HepG2 (cell line): ENCODE data around the gene RPL5. TPM values are rescaled to one million over a fixed set of nuclear protein-coding genes. Genes with fewer than 3 reads are reported as not detected.

Experiments
- BRD4 ChIP-seq: sonication (generic); formaldehyde crosslinking; IDR thresholded peaks from 2 replicates; pipeline ENCODE4 v1.4.0; 2020; ENCODE audit warnings: missing genetic modification reagents
- CBX1 ChIP-seq: IDR thresholded peaks from one replicate; pipeline ENCODE4 v1.6.1; 2016; ENCODE audit warnings: antibody characterized with exemption, low read depth
- CEBPG ChIP-seq: IDR thresholded peaks from 2 replicates; pipeline ENCODE4 v1.6.1; 2016
- ESRRA ChIP-seq: sonication (generic); formaldehyde crosslinking; IDR thresholded peaks from 2 replicates; pipeline ENCODE4 v1.5.1; 2020; ENCODE audit warnings: mild to moderate bottlenecking, low read depth, missing genetic modification reagents
- MLLT10 ChIP-seq: sonication (generic); formaldehyde crosslinking; IDR thresholded peaks from 2 replicates; pipeline ENCODE4 v1.4.0; 2020; ENCODE audit warnings: missing genetic modification reagents
- MZF1 ChIP-seq: sonication (generic); formaldehyde crosslinking; IDR thresholded peaks from 2 replicates; pipeline ENCODE4 v1.8.1; 2023; ENCODE audit warnings: mild to moderate bottlenecking, missing genetic modification reagents, borderline replicate concordance
- REL ChIP-seq: sonication (generic); formaldehyde crosslinking; conservative IDR thresholded peaks from 2 replicates; pipeline ENCODE4 v1.8.0; 2022; ENCODE audit warnings: mild to moderate bottlenecking, missing genetic modification reagents, moderate library complexity
- TAF1 ChIP-seq: sonication (generic); formaldehyde crosslinking; IDR thresholded peaks from 2 replicates; pipeline ENCODE4 v1.4.0; 2020; ENCODE audit warnings: missing genetic modification reagents
- TOPORS ChIP-seq: sonication (generic); formaldehyde crosslinking; IDR thresholded peaks from 2 replicates; pipeline ENCODE4 v1.8.0; 2023; ENCODE audit warnings: mild to moderate bottlenecking, missing genetic modification reagents
- ZNF20 ChIP-seq: sonication (generic); formaldehyde crosslinking; IDR thresholded peaks from 2 replicates; pipeline ENCODE4 v1.4.0; 2020; ENCODE audit warnings: mild to moderate bottlenecking, moderate library complexity, missing genetic modification reagents
- ZNF263 ChIP-seq: sonication (generic); formaldehyde crosslinking; IDR thresholded peaks from 2 replicates; pipeline ENCODE4 v1.4.0; 2020; ENCODE audit warnings: missing genetic modification reagents
- ZNF383 ChIP-seq: sonication (generic); formaldehyde crosslinking; IDR thresholded peaks from 2 replicates; pipeline ENCODE4 v1.4.0; 2020; ENCODE audit warnings: missing genetic modification reagents, mild to moderate bottlenecking, borderline replicate concordance
- ZNF432 ChIP-seq: sonication (generic); formaldehyde crosslinking; IDR thresholded peaks from 2 replicates; pipeline ENCODE4 v1.5.0; 2020; ENCODE audit warnings: missing genetic modification reagents, mild to moderate bottlenecking, borderline replicate concordance
- ZNF564 ChIP-seq: sonication (generic); formaldehyde crosslinking; IDR thresholded peaks from 2 replicates; pipeline ENCODE4 v1.8.1; 2023; ENCODE audit warnings: mild to moderate bottlenecking, missing genetic modification reagents
- ZSCAN20 ChIP-seq: sonication (generic); formaldehyde crosslinking; IDR thresholded peaks from 2 replicates; pipeline ENCODE4 v1.4.0; 2020; ENCODE audit warnings: missing genetic modification reagents, mild to moderate bottlenecking, borderline replicate concordance
- polyA plus RNA-seq, 8 experiments: library from polyadenylated mRNA; depleted of rRNA in 3 of 8; stranded (reverse) in 7 of 8; unstranded in 1 of 8; fragments of >200 nt; fragmentation: Illumina TruSeq in 4 of 8; extraction: Trizol in 4 of 8; gene quantifications; 2 replicates each; pipeline versions ENCODE4 v1.2.1 to v1.2.3, GENCODE V29; 2011 to 2016; ENCODE audit warnings: low read depth in 4 of 8, missing spikeins in 1 of 8, mixed read lengths in 1 of 8; ENCODE audit not compliant: insufficient read depth in 1 of 8
- total RNA-seq, 5 experiments: library from RNA; depleted of rRNA; stranded (reverse); fragments of >200 nt; fragmentation: Illumina TruSeq; extraction: Trizol; gene quantifications; 2 replicates each; pipeline ENCODE4 v1.2.3, GENCODE V29; 2016; ENCODE audit warnings: low read depth in 1 of 5
- TF ChIP-seq, protein P1 (sequence below): sonication (generic); formaldehyde crosslinking; IDR thresholded peaks from 2 replicates; pipeline ENCODE4 v1.8.1; 2023; ENCODE audit warnings: mild to moderate bottlenecking, moderate library complexity, missing genetic modification reagents
- TF ChIP-seq, protein P2 (sequence below): sonication (generic); formaldehyde crosslinking; IDR thresholded peaks from 2 replicates; pipeline ENCODE4 v1.5.0; 2020; ENCODE audit warnings: mild to moderate bottlenecking, missing genetic modification reagents
- TF ChIP-seq, protein P3 (sequence below): sonication (generic); formaldehyde crosslinking; IDR thresholded peaks from 2 replicates; pipeline ENCODE4 v1.4.0; 2020; ENCODE audit warnings: mild to moderate bottlenecking, missing genetic modification reagents
- TF ChIP-seq, protein P4 (sequence below), 2 experiments: sonication (generic) in 1 of 2; formaldehyde crosslinking in 1 of 2; IDR thresholded peaks; 2 replicates each; pipeline versions ENCODE4 v1.5.1 to v1.6.1; 2011 to 2020; ENCODE audit warnings: borderline replicate concordance in 1 of 2, low read depth in 1 of 2, low read length in 1 of 2, mild to moderate bottlenecking in 1 of 2, missing genetic modification reagents in 1 of 2, moderate library complexity in 1 of 2
- TF ChIP-seq, protein P5 (sequence below): sonication (generic); formaldehyde crosslinking; IDR thresholded peaks from 2 replicates; pipeline ENCODE4 v1.8.0; 2022; ENCODE audit warnings: mild to moderate bottlenecking, missing genetic modification reagents, moderate library complexity

Gene RPL5
- total and polyA plus RNA-seq, 2 of the 13 experiments (the other 11 are each of a cell fraction or from before 2014, with no cell fraction given): 2,304 to 2,520 TPM

DNA sequence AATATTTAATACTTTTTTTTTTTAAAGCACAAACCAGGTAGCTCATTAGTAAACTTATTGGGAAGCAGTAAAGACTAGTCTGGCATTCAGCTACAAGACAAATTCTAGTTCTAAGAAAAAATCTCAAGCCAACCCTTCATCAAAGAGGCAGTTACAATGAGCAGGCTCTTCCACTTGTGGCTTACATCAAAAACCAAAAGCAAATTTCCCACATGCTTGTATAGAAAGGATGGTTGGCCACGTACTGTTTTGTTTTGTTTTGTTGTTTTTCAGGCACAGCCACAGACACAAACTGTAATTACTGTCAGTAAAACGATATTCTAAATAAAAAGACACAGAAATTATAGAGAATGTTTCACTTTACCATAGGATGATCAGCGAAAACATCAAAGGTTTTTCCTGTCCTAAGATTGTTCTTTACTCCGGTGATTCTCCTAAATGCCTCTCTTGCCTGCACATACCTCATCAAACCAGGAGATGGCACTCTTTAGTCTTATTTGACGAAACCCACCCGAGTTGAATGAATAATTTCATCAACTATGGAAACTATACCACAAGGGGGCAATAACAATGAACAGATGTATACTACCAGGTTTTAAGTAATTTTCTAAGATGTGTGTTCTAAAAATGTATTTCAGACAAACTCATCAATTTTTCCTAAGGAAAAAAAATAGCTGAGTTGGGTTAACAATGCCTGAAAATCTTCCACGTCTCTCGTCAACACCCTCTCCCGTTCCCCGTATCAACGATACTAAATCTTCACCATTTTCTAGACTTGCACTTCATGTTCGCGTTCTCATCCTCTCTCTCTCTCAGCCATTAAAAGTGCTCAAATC lies 26.9 kb downstream of the RPL5 start (continued):
- TF ChIP-seq, protein P1, sequence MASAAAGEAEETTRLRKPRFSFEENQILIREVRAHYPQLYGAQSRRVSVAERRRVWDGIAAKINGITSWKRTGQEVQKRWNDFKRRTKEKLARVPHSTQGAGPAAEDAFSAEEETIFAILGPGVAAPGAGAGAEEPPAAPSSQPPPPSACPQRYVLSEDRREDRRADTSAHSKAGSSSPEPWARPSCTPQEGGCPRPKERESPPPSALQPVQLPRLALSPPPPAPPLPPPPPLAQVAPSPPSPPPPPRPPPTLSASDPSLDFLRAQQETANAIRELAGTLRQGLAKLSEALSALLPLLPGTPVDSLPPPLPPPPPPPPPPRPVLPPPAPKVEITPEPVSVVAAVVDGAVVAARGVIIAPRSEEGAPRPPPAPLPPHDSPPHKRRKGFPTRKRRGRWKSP (CRISPR knock-in tag): no peak
- TF ChIP-seq ZNF383 (CRISPR knock-in tag) (no peak), TAF1 (CRISPR knock-in tag) (no peak), ZNF263 (CRISPR knock-in tag) (no peak), CEBPG (peak; percentile 50), MZF1 (CRISPR knock-in tag) (no peak), BRD4 (no peak), TOPORS (CRISPR knock-in tag) (no peak), MLLT10 (CRISPR knock-in tag) (no peak), REL (CRISPR knock-in tag) (no peak), CBX1 (no peak), ZNF564 (CRISPR knock-in tag) (no peak), ZNF20 (CRISPR knock-in tag) (no peak), ZSCAN20 (CRISPR knock-in tag) (no peak), ESRRA (peak; percentile 90), ZNF432 (CRISPR knock-in tag) (no peak)
- TF ChIP-seq, protein P2, sequence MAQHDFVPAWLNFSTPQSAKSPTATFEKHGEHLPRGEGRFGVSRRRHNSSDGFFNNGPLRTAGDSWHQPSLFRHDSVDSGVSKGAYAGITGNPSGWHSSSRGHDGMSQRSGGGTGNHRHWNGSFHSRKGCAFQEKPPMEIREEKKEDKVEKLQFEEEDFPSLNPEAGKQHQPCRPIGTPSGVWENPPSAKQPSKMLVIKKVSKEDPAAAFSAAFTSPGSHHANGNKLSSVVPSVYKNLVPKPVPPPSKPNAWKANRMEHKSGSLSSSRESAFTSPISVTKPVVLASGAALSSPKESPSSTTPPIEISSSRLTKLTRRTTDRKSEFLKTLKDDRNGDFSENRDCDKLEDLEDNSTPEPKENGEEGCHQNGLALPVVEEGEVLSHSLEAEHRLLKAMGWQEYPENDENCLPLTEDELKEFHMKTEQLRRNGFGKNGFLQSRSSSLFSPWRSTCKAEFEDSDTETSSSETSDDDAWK (CRISPR knock-in tag): no peak
- TF ChIP-seq, protein P3, sequence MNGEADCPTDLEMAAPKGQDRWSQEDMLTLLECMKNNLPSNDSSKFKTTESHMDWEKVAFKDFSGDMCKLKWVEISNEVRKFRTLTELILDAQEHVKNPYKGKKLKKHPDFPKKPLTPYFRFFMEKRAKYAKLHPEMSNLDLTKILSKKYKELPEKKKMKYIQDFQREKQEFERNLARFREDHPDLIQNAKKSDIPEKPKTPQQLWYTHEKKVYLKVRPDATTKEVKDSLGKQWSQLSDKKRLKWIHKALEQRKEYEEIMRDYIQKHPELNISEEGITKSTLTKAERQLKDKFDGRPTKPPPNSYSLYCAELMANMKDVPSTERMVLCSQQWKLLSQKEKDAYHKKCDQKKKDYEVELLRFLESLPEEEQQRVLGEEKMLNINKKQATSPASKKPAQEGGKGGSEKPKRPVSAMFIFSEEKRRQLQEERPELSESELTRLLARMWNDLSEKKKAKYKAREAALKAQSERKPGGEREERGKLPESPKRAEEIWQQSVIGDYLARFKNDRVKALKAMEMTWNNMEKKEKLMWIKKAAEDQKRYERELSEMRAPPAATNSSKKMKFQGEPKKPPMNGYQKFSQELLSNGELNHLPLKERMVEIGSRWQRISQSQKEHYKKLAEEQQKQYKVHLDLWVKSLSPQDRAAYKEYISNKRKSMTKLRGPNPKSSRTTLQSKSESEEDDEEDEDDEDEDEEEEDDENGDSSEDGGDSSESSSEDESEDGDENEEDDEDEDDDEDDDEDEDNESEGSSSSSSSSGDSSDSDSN (CRISPR knock-in tag): no peak
- TF ChIP-seq, protein P4, sequence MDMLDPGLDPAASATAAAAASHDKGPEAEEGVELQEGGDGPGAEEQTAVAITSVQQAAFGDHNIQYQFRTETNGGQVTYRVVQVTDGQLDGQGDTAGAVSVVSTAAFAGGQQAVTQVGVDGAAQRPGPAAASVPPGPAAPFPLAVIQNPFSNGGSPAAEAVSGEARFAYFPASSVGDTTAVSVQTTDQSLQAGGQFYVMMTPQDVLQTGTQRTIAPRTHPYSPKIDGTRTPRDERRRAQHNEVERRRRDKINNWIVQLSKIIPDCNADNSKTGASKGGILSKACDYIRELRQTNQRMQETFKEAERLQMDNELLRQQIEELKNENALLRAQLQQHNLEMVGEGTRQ (IDR thresholded peaks at IDR 0.05; ENCODE audit: low read depth, low read length): no peak
- TF ChIP-seq, protein P4 (CRISPR knock-in tag; IDR thresholded peaks at IDR 0.05; ENCODE audit: borderline replicate concordance): no peak
- TF ChIP-seq, protein P5, sequence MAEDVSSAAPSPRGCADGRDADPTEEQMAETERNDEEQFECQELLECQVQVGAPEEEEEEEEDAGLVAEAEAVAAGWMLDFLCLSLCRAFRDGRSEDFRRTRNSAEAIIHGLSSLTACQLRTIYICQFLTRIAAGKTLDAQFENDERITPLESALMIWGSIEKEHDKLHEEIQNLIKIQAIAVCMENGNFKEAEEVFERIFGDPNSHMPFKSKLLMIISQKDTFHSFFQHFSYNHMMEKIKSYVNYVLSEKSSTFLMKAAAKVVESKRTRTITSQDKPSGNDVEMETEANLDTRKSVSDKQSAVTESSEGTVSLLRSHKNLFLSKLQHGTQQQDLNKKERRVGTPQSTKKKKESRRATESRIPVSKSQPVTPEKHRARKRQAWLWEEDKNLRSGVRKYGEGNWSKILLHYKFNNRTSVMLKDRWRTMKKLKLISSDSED (CRISPR knock-in tag): no peak
